ENCODE data around the gene FBXO33. TPM values are rescaled to one million over a fixed set of nuclear protein-coding genes. Genes with fewer than 3 reads are reported as not detected.
A peak's percentile ranks its signal among the peaks of the same experiment; 100 is the strongest.

FBXO33 gene
- polyA plus RNA-seq, 1 donor = 9.0 TPM

DNA sequence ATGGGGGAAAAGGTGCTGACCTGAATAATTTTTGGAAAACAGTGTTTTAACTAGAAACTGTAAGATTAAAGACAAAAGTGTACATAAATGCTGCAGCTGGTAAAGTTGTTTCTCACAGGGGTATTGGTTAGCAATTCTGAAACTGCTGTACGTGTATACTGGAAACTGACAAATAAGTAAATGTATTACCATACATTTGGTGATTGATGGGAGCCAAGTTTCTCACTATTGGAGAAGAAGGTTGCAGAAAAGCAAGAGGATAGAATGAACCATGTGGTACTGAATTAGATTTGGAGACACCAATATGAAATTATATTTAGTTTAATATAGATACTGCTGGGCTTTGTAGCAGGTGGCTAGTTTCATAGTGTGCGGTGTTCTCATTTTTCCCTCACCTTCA, 19.6 kb upstream of the FBXO33 start:
- whole genome bisulfite sequencing (ENCODE audit: insufficient coverage, low lambda C conversion rate) = 100% methylated on average over 1 of the region's 2 CpGs
- Histone ChIP-seq H3K27ac (ENCODE audit: low read length) (no peak overlapping the region), H3K4me1 (ENCODE audit: control insufficient read depth, insufficient read depth, low read length) (no peaks in the 10 kb centered on the region), H3K27me3 (ENCODE audit: control insufficient read depth, insufficient read depth, low read length) (no peaks in the 10 kb centered on the region), H3K36me3 (ENCODE audit: control insufficient read depth, insufficient read depth, low read length) (no peaks in the 10 kb centered on the region), H3K9me3 (ENCODE audit: control insufficient read depth, low read depth, low read length) (no peaks in the 10 kb centered on the region), H3K4me3 (ENCODE audit: low read length) (no peak overlapping the region)
- no peak for DNase-seq

DNA sequence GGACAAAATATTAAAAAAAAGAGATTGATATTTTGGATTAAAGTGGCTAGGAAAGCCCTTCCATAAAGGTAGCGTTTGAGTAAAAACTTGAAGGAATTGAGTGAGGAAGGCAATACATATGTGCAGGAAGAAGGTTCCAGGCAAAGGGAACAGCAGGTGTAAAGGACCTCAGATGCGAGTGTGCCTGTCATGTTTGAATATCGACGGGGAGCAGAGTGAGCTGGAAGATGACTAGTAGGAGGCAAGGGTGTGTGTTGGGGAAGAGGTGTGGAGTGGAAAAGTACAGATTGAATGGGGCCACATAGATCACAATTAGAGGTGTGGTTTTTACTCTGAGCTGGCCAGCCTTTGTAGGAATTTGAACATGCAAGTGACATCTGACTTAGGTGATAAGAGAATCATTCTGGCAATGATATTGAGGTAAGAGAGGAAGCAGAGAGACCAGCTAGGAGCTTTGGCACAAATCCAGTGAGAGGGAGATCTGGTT, 15.0 kb upstream of the FBXO33 start:
- H3K27ac ChIP-seq (ENCODE audit: low read length) = no peak overlapping the region
- no peaks in the 10 kb centered on the region for H3K4me1 ChIP-seq (ENCODE audit: control insufficient read depth, insufficient read depth, low read length)
- H3K27me3 ChIP-seq (ENCODE audit: control insufficient read depth, insufficient read depth, low read length) = no peaks in the 10 kb centered on the region
- H3K9me3 ChIP-seq (ENCODE audit: control insufficient read depth, low read depth, low read length) = peaks cover 2% of the 10 kb centered on the region
- H3K36me3 ChIP-seq (ENCODE audit: control insufficient read depth, insufficient read depth, low read length) = no peaks in the 10 kb centered on the region
- peak; percentile 73 to 88 for DNase-seq
- H3K4me3 ChIP-seq (ENCODE audit: low read length) = no peak overlapping the region
- WGBS (ENCODE audit: insufficient coverage, low lambda C conversion rate) = 55% methylated on average over 2 of the region's 4 CpGs

DNA sequence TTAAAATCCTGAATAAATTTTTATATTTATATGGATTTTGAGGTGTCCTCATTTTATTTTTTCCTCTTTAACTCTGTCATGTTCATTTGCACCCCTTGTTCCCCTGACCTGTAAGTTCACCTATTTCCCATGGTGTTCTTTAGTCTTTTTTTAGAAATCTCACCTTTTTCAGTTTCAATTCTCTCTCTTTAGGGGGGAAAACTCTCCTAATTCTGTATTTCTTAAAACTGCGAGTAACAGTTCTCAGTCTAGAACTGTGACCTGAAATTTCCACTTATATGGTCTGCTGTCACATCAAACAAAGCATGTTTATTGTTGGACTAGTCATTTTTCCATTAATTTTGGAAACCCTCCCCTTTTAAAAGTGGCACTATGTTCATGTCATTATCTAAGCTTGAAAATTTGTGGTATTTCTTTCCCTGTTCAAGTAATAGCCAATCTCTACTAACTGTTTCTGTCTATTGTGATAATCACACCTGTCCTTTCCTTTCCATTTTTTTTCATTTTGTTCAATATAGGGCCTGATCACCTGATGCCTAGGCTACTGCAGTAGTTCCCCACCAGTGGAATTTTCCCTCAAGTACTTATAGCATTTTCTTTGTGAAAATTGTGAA, 14.0 kb upstream of the FBXO33 start:
- WGBS (ENCODE audit: insufficient coverage, low lambda C conversion rate) = 100% methylated on average over 1 of the region's 1 CpG
- no peak overlapping the region for H3K27ac ChIP-seq (ENCODE audit: low read length)

GRCh38 chr14:39442293-39442692, 10.1 kb upstream of the FBXO33 start:
- no peak for DNase-seq
- no peak overlapping the region for H3K27ac ChIP-seq (ENCODE audit: low read length)

More for the DNA sequence above, 14.0 kb upstream of the FBXO33 start:
- Histone ChIP-seq H3K27me3 (ENCODE audit: control insufficient read depth, insufficient read depth, low read length) (no peaks in the 10 kb centered on the region), H3K36me3 (ENCODE audit: control insufficient read depth, insufficient read depth, low read length) (no peaks in the 10 kb centered on the region), H3K4me1 (ENCODE audit: control insufficient read depth, insufficient read depth, low read length) (no peaks in the 10 kb centered on the region), H3K4me3 (ENCODE audit: low read length) (no peak overlapping the region), H3K9me3 (ENCODE audit: control insufficient read depth, low read depth, low read length) (peaks cover 11% of the 10 kb centered on the region)
- no peak for DNase-seq

GRCh38 chr14:39441805-39442204, 9.6 kb upstream of the FBXO33 start:
- no peak for DNase-seq
- Histone ChIP-seq H3K4me1 (ENCODE audit: control insufficient read depth, insufficient read depth, low read length) (no peaks in the 10 kb centered on the region), H3K36me3 (ENCODE audit: control insufficient read depth, insufficient read depth, low read length) (no peaks in the 10 kb centered on the region), H3K27me3 (ENCODE audit: control insufficient read depth, insufficient read depth, low read length) (no peaks in the 10 kb centered on the region), H3K9me3 (ENCODE audit: control insufficient read depth, low read depth, low read length) (peaks cover 14% of the 10 kb centered on the region), H3K4me3 (ENCODE audit: low read length) (no peak overlapping the region), H3K27ac (ENCODE audit: low read length) (no peak overlapping the region)
- WGBS (ENCODE audit: insufficient coverage, low lambda C conversion rate) = no CpG with 5 or more reads among the region's 6 CpGs

More at GRCh38 chr14:39442293-39442692, 10.1 kb upstream of the FBXO33 start:
- Histone ChIP-seq H3K9me3 (ENCODE audit: control insufficient read depth, low read depth, low read length) (peaks cover 14% of the 10 kb centered on the region), H3K36me3 (ENCODE audit: control insufficient read depth, insufficient read depth, low read length) (no peaks in the 10 kb centered on the region), H3K4me3 (ENCODE audit: low read length) (no peak overlapping the region), H3K4me1 (ENCODE audit: control insufficient read depth, insufficient read depth, low read length) (no peaks in the 10 kb centered on the region), H3K27me3 (ENCODE audit: control insufficient read depth, insufficient read depth, low read length) (no peaks in the 10 kb centered on the region)
- WGBS (ENCODE audit: insufficient coverage, low lambda C conversion rate) = no CpG with 5 or more reads among the region's 14 CpGs

GRCh38 chr14:39440975-39441374, 8.7 kb upstream of the FBXO33 start:
- Histone ChIP-seq H3K36me3 (ENCODE audit: control insufficient read depth, insufficient read depth, low read length) (no peaks in the 10 kb centered on the region), H3K27me3 (ENCODE audit: control insufficient read depth, insufficient read depth, low read length) (no peaks in the 10 kb centered on the region), H3K27ac (ENCODE audit: low read length) (no peak overlapping the region), H3K4me3 (ENCODE audit: low read length) (no peak overlapping the region), H3K9me3 (ENCODE audit: control insufficient read depth, low read depth, low read length) (peaks cover 14% of the 10 kb centered on the region), H3K4me1 (ENCODE audit: control insufficient read depth, insufficient read depth, low read length) (no peaks in the 10 kb centered on the region)
- no CpG with 5 or more reads among the region's 5 CpGs for WGBS (ENCODE audit: insufficient coverage, low lambda C conversion rate)
- no peak for DNase-seq

- Histone ChIP-seq H3K27me3 (ENCODE audit: control insufficient read depth, insufficient read depth, low read length) (no peaks in the 10 kb centered on the region), H3K4me3 (ENCODE audit: low read length) (no peak overlapping the region), H3K4me1 (ENCODE audit: control insufficient read depth, insufficient read depth, low read length) (peaks cover 6% of the 10 kb centered on the region), H3K9me3 (ENCODE audit: control insufficient read depth, low read depth, low read length) (no peaks in the 10 kb centered on the region), H3K27ac (ENCODE audit: low read length) (no peak overlapping the region), H3K36me3 (ENCODE audit: control insufficient read depth, insufficient read depth, low read length) (no peaks in the 10 kb centered on the region)
- 100% methylated on average over 2 of the region's 6 CpGs for WGBS (ENCODE audit: insufficient coverage, low lambda C conversion rate)
- no peak for DNase-seq
Measured at GRCh38 chr14:39435241-39435640, 3.0 kb upstream of the FBXO33 start.

DNA sequence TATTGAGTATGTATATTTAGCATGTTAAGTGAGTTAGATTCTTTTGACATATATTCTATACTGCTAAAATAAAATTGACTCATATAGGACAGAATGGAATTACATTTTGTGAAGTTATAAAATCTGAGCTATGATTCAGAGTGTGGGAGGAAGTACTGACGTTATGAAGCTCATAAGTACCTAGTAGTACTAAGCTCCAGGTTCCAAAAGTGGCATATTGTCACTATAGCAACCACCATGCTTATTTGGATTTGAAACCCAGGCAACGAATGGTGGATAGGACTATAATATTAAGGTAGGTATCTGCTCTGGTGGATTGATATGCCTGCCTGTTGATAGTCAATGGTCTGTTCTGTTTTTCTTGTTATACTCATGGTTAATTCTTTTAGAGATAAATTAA, 2.2 kb upstream of the FBXO33 start:
- Histone ChIP-seq H3K4me3 (ENCODE audit: low read length) (no peak overlapping the region), H3K4me1 (ENCODE audit: control insufficient read depth, insufficient read depth, low read length) (peaks cover 8% of the 10 kb centered on the region), H3K36me3 (ENCODE audit: control insufficient read depth, insufficient read depth, low read length) (no peaks in the 10 kb centered on the region), H3K27me3 (ENCODE audit: control insufficient read depth, insufficient read depth, low read length) (no peaks in the 10 kb centered on the region), H3K27ac (ENCODE audit: low read length) (no peak overlapping the region), H3K9me3 (ENCODE audit: control insufficient read depth, low read depth, low read length) (no peaks in the 10 kb centered on the region)
- WGBS (ENCODE audit: insufficient coverage, low lambda C conversion rate) = no CpG with 5 or more reads among the region's 2 CpGs
- peak in 1 of 2 donors; percentile 31 for DNase-seq

- 10% methylated on average over 2 of the region's 8 CpGs for WGBS (ENCODE audit: insufficient coverage, low lambda C conversion rate)
- Histone ChIP-seq H3K27me3 (ENCODE audit: control insufficient read depth, insufficient read depth, low read length) (no peaks in the 10 kb centered on the region), H3K36me3 (ENCODE audit: control insufficient read depth, insufficient read depth, low read length) (no peaks in the 10 kb centered on the region), H3K9me3 (ENCODE audit: control insufficient read depth, low read depth, low read length) (no peaks in the 10 kb centered on the region), H3K4me3 (ENCODE audit: low read length) (peak overlapping the region; percentile 63), H3K27ac (ENCODE audit: low read length) (peak overlapping the region; percentile 97), H3K4me1 (ENCODE audit: control insufficient read depth, insufficient read depth, low read length) (peaks cover 8% of the 10 kb centered on the region)
- no peak for DNase-seq
Measured at GRCh38 chr14:39433452-39433813, 1.2 kb upstream of the FBXO33 start.

DNA sequence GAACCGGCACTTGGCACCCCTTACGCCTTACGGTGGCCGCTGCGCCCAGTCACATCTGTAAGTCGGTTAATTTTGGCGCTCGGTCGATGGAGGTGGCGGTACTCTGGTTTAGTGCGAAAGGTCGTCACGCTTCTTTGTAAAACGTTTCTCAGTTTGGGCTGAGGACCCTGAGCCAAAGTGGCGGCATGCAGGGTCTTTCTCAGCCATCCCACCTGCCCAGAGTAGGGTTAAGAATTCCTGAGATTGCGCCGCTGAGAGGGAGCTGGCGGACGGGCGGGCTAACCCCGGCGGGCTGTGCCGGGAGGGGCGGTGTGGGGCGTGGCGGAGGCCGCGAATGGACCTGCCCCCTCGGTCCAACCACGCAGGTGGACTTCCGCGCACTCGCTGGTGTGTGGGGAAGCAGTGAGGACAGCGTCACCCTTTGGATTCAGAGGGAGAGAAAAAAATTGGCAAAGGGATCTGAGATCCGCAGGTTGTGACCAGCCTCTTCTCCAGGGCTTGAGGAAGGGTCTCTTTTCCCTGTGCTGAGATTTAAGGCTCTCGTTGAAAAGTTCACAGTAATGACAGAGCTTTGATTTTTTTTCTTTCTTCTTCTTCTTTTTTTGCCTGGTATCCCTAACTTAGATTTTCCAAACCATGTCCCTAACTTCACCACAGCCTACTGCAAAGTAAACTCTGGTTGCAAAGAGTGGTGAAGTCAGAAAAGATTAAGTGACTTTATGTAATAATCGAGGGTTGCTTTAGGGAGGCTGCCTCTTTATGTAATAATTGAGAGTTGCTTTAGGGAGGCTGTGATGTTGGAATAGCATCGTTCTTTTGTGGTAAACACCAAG, 602 bp upstream of the FBXO33 start:
- 0% methylated on average over 2 of the region's 38 CpGs for WGBS (ENCODE audit: insufficient coverage, low lambda C conversion rate)
- H3K27ac ChIP-seq (ENCODE audit: low read length) = peak overlapping the region; percentile 97
- peak overlapping the region; percentile 63 for H3K4me3 ChIP-seq (ENCODE audit: low read length)
- DNase-seq = peak; percentile 95 to 98
- H3K27me3 ChIP-seq (ENCODE audit: control insufficient read depth, insufficient read depth, low read length) = no peaks in the 10 kb centered on the region
- H3K9me3 ChIP-seq (ENCODE audit: control insufficient read depth, low read depth, low read length) = no peaks in the 10 kb centered on the region
- no peaks in the 10 kb centered on the region for H3K36me3 ChIP-seq (ENCODE audit: control insufficient read depth, insufficient read depth, low read length)
- H3K4me1 ChIP-seq (ENCODE audit: control insufficient read depth, insufficient read depth, low read length) = peaks cover 8% of the 10 kb centered on the region
